ENCODE results near the gene CCDC127.
"Not testable (repeated sequence)": the region's sequence is repeated elsewhere in the genome, so short reads cannot be mapped to it uniquely, and the experiment has no call there.

CCDC127 gene

GRCh38 chr5:170971-171800, 46.8 kb downstream of the CCDC127 start:
- DNase-seq, result no peak

- no peak for DNase-seq
Observed at GRCh38 chr5:169728-170094, 48.2 kb downstream of the CCDC127 start.

GRCh38 chr5:169071-169727, 48.8 kb downstream of the CCDC127 start:
- DNase-seq, result no peak

GRCh38 chr5:167982-168660, 49.8 kb downstream of the CCDC127 start:
- DNase-seq, result no peak

GRCh38 chr5:167511-167910, 50.4 kb downstream of the CCDC127 start:
- no peak for DNase-seq

- no peak for DNase-seq
Observed at GRCh38 chr5:166441-167372, 51.2 kb downstream of the CCDC127 start.

- not testable (repeated sequence) for DNase-seq
Observed at GRCh38 chr5:164783-165182, 53.2 kb downstream of the CCDC127 start.

- DNase-seq, result no peak
Observed at GRCh38 chr5:164244-164643, 53.7 kb downstream of the CCDC127 start.

- DNase-seq, result no peak
Observed at GRCh38 chr5:163841-164240, 54.1 kb downstream of the CCDC127 start.

GRCh38 chr5:163338-163620, 54.7 kb downstream of the CCDC127 start:
- DNase-seq, result no peak

- DNase-seq, result no peak
Observed at GRCh38 chr5:162565-163337, 55.2 kb downstream of the CCDC127 start.

- DNase-seq, result no peak
Observed at GRCh38 chr5:162190-162564, 55.8 kb downstream of the CCDC127 start.

- DNase-seq, result no peak
Observed at GRCh38 chr5:161803-162110, 56.2 kb downstream of the CCDC127 start.

GRCh38 chr5:160921-161802, 56.8 kb downstream of the CCDC127 start:
- DNase-seq, result no peak

GRCh38 chr5:160173-160510, 57.8 kb downstream of the CCDC127 start:
- DNase-seq, result no peak

- DNase-seq, result no peak
Observed at GRCh38 chr5:159448-160172, 58.3 kb downstream of the CCDC127 start.

GRCh38 chr5:158807-159447, 59.0 kb downstream of the CCDC127 start:
- no peak for DNase-seq

- DNase-seq, result no peak
Observed at GRCh38 chr5:157801-158200, 60.2 kb downstream of the CCDC127 start.

- DNase-seq, result no peak
Observed at GRCh38 chr5:157126-157715, 60.7 kb downstream of the CCDC127 start.
